Keratinocyte (primary cell): ENCODE measurements around the gene NAALADL2.

Experiments
- CTCF ChIP-seq, 3 experiments: IDR thresholded peaks in 1 of 3; conservative IDR thresholded peaks in 1 of 3; optimal IDR thresholded peaks in 1 of 3; 2 replicates in 2 of 3; 3 replicates in 1 of 3; pipeline versions ENCODE3 to v1.5.1; 2011; ENCODE audit warnings: low read length in 3 of 3, mild to moderate bottlenecking in 3 of 3, moderate library complexity in 2 of 3, control low read depth in 1 of 3, inconsistent platforms in 1 of 3; ENCODE audit not compliant: insufficient read depth in 2 of 3; ENCODE audit errors: extremely low read depth in 1 of 3
- EZH2 ChIP-seq: IDR thresholded peaks from one replicate; pipeline ENCODE4 v1.6.1; 2012; ENCODE audit warnings: inconsistent platforms, mild to moderate bottlenecking, low read length, moderate library complexity

GRCh38 chr3:174958671-174959328 is 99.7 kb downstream of the NAALADL2 start:
- no peak for TF ChIP-seq CTCF (optimal IDR thresholded peaks at IDR 0.05 in 1 of 3, IDR thresholded peaks at IDR 0.05 in 1 of 3, conservative IDR thresholded peaks at IDR 0.05 in 1 of 3; ENCODE audit: extremely low read depth in 1 of 3, insufficient read depth in 2 of 3, low read length in 3 of 3)
- no peak for TF ChIP-seq EZH2
